NCI-H446 treated with DMSO at 0.1 percent for 48 hours (cell line): ENCODE data around the gene PLAAT1.

Source experiments
- DNase-seq: peaks from one replicate; lab custom pipeline; 2025; lab: John Stamatoyannopoulos, UW

Gene PLAAT1

GRCh38 chr3:193240850-193241706 lies at the start of gene PLAAT1:
Gene PLAAT1, plus strand, starts transcription at chr3:193241222. Its CDS starts 14,429 bp downstream, at chr3:193255651.
- DNase-seq, result peak; percentile 72

GRCh38 chr3:193194371-193194770 lies 46.7 kb upstream of the PLAAT1 start:
- no peak for DNase-seq

- no peak for DNase-seq
Observed at GRCh38 chr3:193196746-193197145, 44.3 kb upstream of the PLAAT1 start.

- peak; percentile 87 for DNase-seq
Observed at GRCh38 chr3:193207290-193208273, 33.4 kb upstream of the PLAAT1 start.

- DNase-seq, result peak; percentile 76
Observed at GRCh38 chr3:193210618-193211017, 30.4 kb upstream of the PLAAT1 start.

GRCh38 chr3:193211173-193211572 lies 29.8 kb upstream of the PLAAT1 start:
- DNase-seq, result no peak

- DNase-seq, result no peak
Observed at GRCh38 chr3:193211984-193212383, 29.0 kb upstream of the PLAAT1 start.

- no peak for DNase-seq
Observed at GRCh38 chr3:193212844-193213243, 28.2 kb upstream of the PLAAT1 start.

GRCh38 chr3:193214445-193214844 lies 26.6 kb upstream of the PLAAT1 start:
- DNase-seq, result no peak

- DNase-seq, result no peak
Observed at GRCh38 chr3:193225302-193226125, 15.5 kb upstream of the PLAAT1 start.

GRCh38 chr3:193228206-193228605 lies 12.8 kb upstream of the PLAAT1 start:
- no peak for DNase-seq

- no peak for DNase-seq
Observed at GRCh38 chr3:193229851-193230420, 11.1 kb upstream of the PLAAT1 start.

- DNase-seq, result peak; percentile 45
Observed at GRCh38 chr3:193230610-193231009, 10.4 kb upstream of the PLAAT1 start.

GRCh38 chr3:193231201-193231600 lies 9.8 kb upstream of the PLAAT1 start:
- no peak for DNase-seq

GRCh38 chr3:193236599-193236998 lies 4.4 kb upstream of the PLAAT1 start:
- DNase-seq, result no peak

GRCh38 chr3:193237030-193237429 lies 4.0 kb upstream of the PLAAT1 start:
- DNase-seq, result no peak

- DNase-seq, result no peak
Observed at GRCh38 chr3:193240436-193240849, 579 bp upstream of the PLAAT1 start.

- DNase-seq, result no peak
Observed at GRCh38 chr3:193241716-193242115, 694 bp downstream of the PLAAT1 start.

GRCh38 chr3:193243571-193243970 lies 2.5 kb downstream of the PLAAT1 start:
- no peak for DNase-seq

- DNase-seq, result no peak
Observed at GRCh38 chr3:193248848-193249468, 7.9 kb downstream of the PLAAT1 start.

- no peak for DNase-seq
Observed at GRCh38 chr3:193250492-193250891, 9.5 kb downstream of the PLAAT1 start.
